K562 (cell line): Measurements from ENCODE around the gene MBNL2. TPM values are rescaled to one million over a fixed set of nuclear protein-coding genes. Genes with fewer than 3 reads are reported as not detected.

ENCODE experiments used
- ATAC-seq: fragments of 200-7000 bp; cut with Tn5 transposase; 3 replicates; pipeline ENCODE4 v1.9.1; 2020; ENCODE audit warnings: moderate library complexity
- BruUV-seq: library from RNA; stranded (reverse); fragments of 400-500 nt; replicated peaks from 2 replicates; lab custom pipeline; 2021; lab: Mats Ljungman, UMichigan
- CTCF ChIA-PET: fragments of 300-600 bp; formaldehyde crosslinking; extraction: SDS; loops from one replicate; lab custom pipeline; 2021; ENCODE audit warnings: low intra/inter-chr PET ratio; lab: Yijun Ruan, JAX
- POLR2A ChIA-PET: fragments of 300-600, 350-650 bp; sonication (Branson Sonifier 250); formaldehyde crosslinking; extraction: SDS; loops from one replicate; lab custom pipeline; 2021; ENCODE audit warnings: antibody characterized with exemption, inconsistent platforms; lab: Yijun Ruan, JAX
- DNase-seq, 4 experiments: peaks; one replicate each; pipeline versions ENCODE4 v3.0.0 to v3.0.0-alpha.2; 2011 to 2018; ENCODE audit warnings: low spot score in 3 of 4, mixed read lengths in 3 of 4; ENCODE audit errors: extremely low read depth in 1 of 4
- FAIRE-seq: peaks from 2 replicates; lab custom pipeline; 2011; peaks lifted over from hg19 to GRCh38; lab: Jason Lieb, UNC
- H2AFZ ChIP-seq: 2 replicates; pipeline ENCODE4 v1.6.0; 2011; ENCODE audit warnings: low read depth, low read length, control low read depth, inconsistent platforms
- H3K27ac ChIP-seq: fragments of 200-600 bp; 3 replicates; pipeline ENCODE4 v1.8.0; 2011; ENCODE audit warnings: low read depth, mild to moderate bottlenecking, control low read depth, inconsistent platforms, low read length, moderate library complexity, mixed read lengths; ENCODE audit errors: extremely low read depth
- H3K27me3 ChIP-seq, 2 experiments: fragments of 300-600 bp in 1 of 2; 2 replicates in 1 of 2; 3 replicates in 1 of 2; pipeline versions ENCODE4 v1.6.0 to v1.8.0; 2011; ENCODE audit warnings: inconsistent platforms in 2 of 2, low read length in 2 of 2, mild to moderate bottlenecking in 1 of 2, mixed read lengths in 1 of 2, moderate library complexity in 1 of 2; ENCODE audit not compliant: control insufficient read depth in 2 of 2, insufficient read depth in 2 of 2
- H3K36me3 ChIP-seq: fragments of 300-600 bp; 3 replicates; pipeline ENCODE4 v1.8.0; 2011; ENCODE audit warnings: mild to moderate bottlenecking, low read length, inconsistent platforms; ENCODE audit not compliant: control insufficient read depth, insufficient read depth
- H3K4me1 ChIP-seq, 2 experiments: fragments of 200-600 bp in 1 of 2; replicated peaks in 1 of 2; 2 replicates in 1 of 2; 3 replicates in 1 of 2; pipeline versions ENCODE4 v1.5.1 to v1.8.0; 2011; ENCODE audit warnings: inconsistent platforms in 2 of 2, low read length in 2 of 2, mild to moderate bottlenecking in 1 of 2, mixed read lengths in 1 of 2, moderate library complexity in 1 of 2; ENCODE audit not compliant: control insufficient read depth in 2 of 2, insufficient read depth in 2 of 2
- H3K4me2 ChIP-seq: 2 replicates; pipeline ENCODE4 v1.6.1; 2011; ENCODE audit warnings: low read length, control low read depth, inconsistent platforms, mixed read lengths; ENCODE audit not compliant: insufficient read depth
- H3K4me3 ChIP-seq: fragments of 200-600 bp; sonication (generic), shearing (Covaris generic); 2 replicates; pipeline ENCODE4 v1.5.1; 2016; ENCODE audit warnings: control low read depth, inconsistent platforms
- H3K79me2 ChIP-seq: fragments of 200-600 bp; 3 replicates; pipeline ENCODE4 v1.8.0; 2011; ENCODE audit warnings: low read length, inconsistent platforms; ENCODE audit not compliant: control insufficient read depth, insufficient read depth
- H3K9ac ChIP-seq, 2 experiments: 2 replicates each; pipeline versions ENCODE4 v1.6.0 to v1.6.1; 2011; ENCODE audit warnings: low read depth in 2 of 2, low read length in 2 of 2, control low read depth in 1 of 2, inconsistent platforms in 1 of 2, mild to moderate bottlenecking in 1 of 2, mixed read lengths in 1 of 2; ENCODE audit not compliant: insufficient read depth in 1 of 2
- H3K9me1 ChIP-seq: one replicate; pipeline ENCODE4 v1.6.0; 2011; ENCODE audit warnings: inconsistent platforms, mild to moderate bottlenecking, low read length, moderate library complexity; ENCODE audit not compliant: control insufficient read depth, insufficient read depth
- H3K9me3 ChIP-seq: replicated peaks from 2 replicates; pipeline ENCODE4 v1.5.1; 2011; ENCODE audit warnings: low read depth, low read length, inconsistent platforms; ENCODE audit not compliant: control insufficient read depth, insufficient read depth
- H4K20me1 ChIP-seq: replicated peaks from 2 replicates; pipeline ENCODE4 v1.6.1; 2011; ENCODE audit warnings: low read length, inconsistent platforms, mixed read lengths; ENCODE audit not compliant: control insufficient read depth, insufficient read depth
- CEBPB ChIP-seq: fragments of 450-650 bp; IDR thresholded peaks from 2 replicates; pipeline ENCODE4 v1.6.1; 2016; ENCODE audit warnings: missing genetic modification characterization, missing compliant biosample characterization
- CEBPG ChIP-seq, 3 experiments: fragments of 200-800 bp in 1 of 3; sonication (Bioruptor generic) in 1 of 3; sonication (generic) in 1 of 3; formaldehyde crosslinking in 1 of 3; IDR thresholded peaks in 2 of 3; conservative IDR thresholded peaks in 1 of 3; 2 replicates each; pipeline versions ENCODE4 v1.6.1 to v1.8.0; 2016 to 2022; ENCODE audit warnings: missing compliant biosample characterization in 2 of 3, missing genetic modification characterization in 2 of 3, mild to moderate bottlenecking in 1 of 3, missing genetic modification reagents in 1 of 3
- CTCF ChIP-seq, 3 experiments: IDR thresholded peaks in 2 of 3; conservative IDR thresholded peaks in 1 of 3; 2 replicates each; pipeline ENCODE4 v1.5.1; 2011 to 2012; ENCODE audit warnings: low read length in 3 of 3, mild to moderate bottlenecking in 3 of 3, control low read depth in 2 of 3, improper control_type of control experiment in 1 of 3, inconsistent platforms in 1 of 3, low read depth in 1 of 3, mixed read lengths in 1 of 3, moderate library complexity in 1 of 3; ENCODE audit not compliant: insufficient read depth in 2 of 3
- CTCFL ChIP-seq: IDR thresholded peaks from 2 replicates; pipeline ENCODE4 v1.6.1; 2011; ENCODE audit warnings: borderline replicate concordance, low read depth, mild to moderate bottlenecking, moderate library complexity, low read length; ENCODE audit not compliant: insufficient read depth, poor library complexity, severe bottlenecking
- HDAC2 ChIP-seq: fragments of 450-650 bp; IDR thresholded peaks from 2 replicates; pipeline ENCODE4 v1.6.1; 2016; ENCODE audit warnings: mild to moderate bottlenecking
- RAD21 ChIP-seq, 2 experiments: fragments of 250-450 bp in 1 of 2; fragments of 450-650 bp in 1 of 2; sonication (Bioruptor Pico) in 1 of 2; formaldehyde crosslinking in 1 of 2; IDR thresholded peaks in 1 of 2; conservative IDR thresholded peaks in 1 of 2; 2 replicates each; pipeline versions ENCODE4 v1.4.0 to v1.8.0; 2020 to 2022; ENCODE audit warnings: mild to moderate bottlenecking in 2 of 2, moderate library complexity in 1 of 2
- SMC3 ChIP-seq: conservative IDR thresholded peaks from 2 replicates; pipeline ENCODE4 v1.6.1; 2011; ENCODE audit warnings: low read depth, low read length, improper control_type of control experiment; ENCODE audit not compliant: insufficient read depth
- WGBS: fragments of 100-300 bp; shearing (Covaris generic); methylation state at CpG from one replicate; pipeline ENCODE4 v1.1.6; 2016; ENCODE audit warnings: low coverage, mixed read lengths; ENCODE audit not compliant: insufficient coverage; ENCODE audit errors: missing lambda C conversion rate; 5-methylcytosine and 5-hydroxymethylcytosine counted together
- in situ Hi-C: fragments of 300-500 bp; cut with MboI; formaldehyde crosslinking; loops from 4 replicates; pipeline ENCODE4 v1.15.0; 2018; ENCODE audit warnings: inconsistent platforms, mixed read lengths
- intact Hi-C: fragments of 100-400 bp; cut with micrococcal nuclease; formaldehyde crosslinking; loops from 2 replicates; pipeline ENCODE4 v1.14.2; 2022
- polyA plus RNA-seq, 8 experiments: library from polyadenylated mRNA; depleted of rRNA in 4 of 8; stranded (reverse) in 5 of 8; unstranded in 3 of 8; fragments of >200 nt; fragmentation: Nextera tagmentation in 2 of 8; fragmentation: Illumina TruSeq in 1 of 8; extraction: Ambion mirVana in 2 of 8; extraction: Trizol in 1 of 8; gene quantifications; 2 replicates each; pipeline versions ENCODE4 v1.2.1 to v1.2.3, GENCODE V29; 2011 to 2014; ENCODE audit warnings: inconsistent platforms in 1 of 8, missing spikeins in 1 of 8
- total RNA-seq, 7 experiments: library from RNA; depleted of rRNA in 6 of 7; stranded (reverse); fragments of >200 nt in 6 of 7; fragmentation: Illumina TruSeq in 2 of 7; extraction: Trizol in 2 of 7; gene quantifications; 2 replicates each; pipeline versions ENCODE4 v1.2.1 to v1.2.3, GENCODE V29; 2011 to 2021; ENCODE audit warnings: low replicate concordance in 1 of 7

The MBNL2 gene
- total and polyA plus RNA-seq, 9 of the 15 experiments (the other 6 are each of a cell fraction or from before 2014, with no cell fraction given) = 7.0 to 24.8 (median 13.8) TPM

GRCh38 chr13:97359181-97360057 lies 137.3 kb downstream of the MBNL2 start:
- Histone ChIP-seq H4K20me1 (no peaks in the 10 kb centered on the region), H3K27ac (no peak overlapping the region), H3K9me3 (no peaks in the 10 kb centered on the region), H3K9me1 (no peaks in the 10 kb centered on the region), H3K9ac (no peak overlapping the region), H3K4me1 (no peaks in the 10 kb centered on the region), H3K27me3 (no peaks in the 10 kb centered on the region), H3K36me3 (peaks cover 9% of the 10 kb centered on the region), H3K4me2 (no peak overlapping the region), H2AFZ (no peak overlapping the region), H3K79me2 (no peaks in the 10 kb centered on the region), H3K4me3 (no peak overlapping the region)
- no TSS peak for BruUV-seq
- ChIA-PET POLR2A (interaction anchor here (0.6 kb wide), 1 partner anchor 73 kb away, joined by 4 read pairs; no protein-coding TSS in a partner anchor), CTCF (interaction anchor here (0.8 to 1.2 kb wide), 3 partner anchors 249 to 328 kb away, joined by 3 to 6 read pairs (median 3); no protein-coding TSS in a partner anchor)
- WGBS = 49% methylated on average over 8 of the region's 8 CpGs
- in situ Hi-C loops = loop anchor here (10.0 kb wide), 1 partner anchor 245 kb away; no protein-coding TSS in a partner anchor
- intact Hi-C loops = loop anchor here (1.0 to 10.0 kb wide), 3 partner anchors 205 to 327 kb away; no protein-coding TSS in a partner anchor
- FAIRE-seq = peak; percentile 88
- peak; percentile 33 to 71 (median 42) for DNase-seq
- ATAC-seq = peak; percentile 95
- peak; percentile 63 for TF ChIP-seq SMC3
- no peak for TF ChIP-seq CEBPG (CRISPR knock-in tag; IDR thresholded peaks at IDR 0.05)
- peak; percentile 55 to 71; a peak in 3 of 4 replicates for TF ChIP-seq CEBPG (tag; conservative IDR thresholded peaks at IDR 0.05 in 1 of 2, IDR thresholded peaks at IDR 0.05 in 1 of 2)
- no peak for TF ChIP-seq HDAC2
- peak; percentile 59 to 65 (median 62) for TF ChIP-seq CTCF (IDR thresholded peaks at IDR 0.05 in 2 of 3, conservative IDR thresholded peaks at IDR 0.05 in 1 of 3; ENCODE audit: insufficient read depth in 2 of 3, low read depth in 1 of 3, low read length in 3 of 3)
- no peak for TF ChIP-seq CTCFL
- peak; percentile 91 for TF ChIP-seq CEBPB (tag)
- TF ChIP-seq RAD21 (CRISPR knock-in tag; conservative IDR thresholded peaks at IDR 0.05 in 1 of 2, IDR thresholded peaks at IDR 0.05 in 1 of 2) = peak; percentile 63 to 74
